ENCODE results near the gene ADM2.

The ADM2 gene

DNA sequence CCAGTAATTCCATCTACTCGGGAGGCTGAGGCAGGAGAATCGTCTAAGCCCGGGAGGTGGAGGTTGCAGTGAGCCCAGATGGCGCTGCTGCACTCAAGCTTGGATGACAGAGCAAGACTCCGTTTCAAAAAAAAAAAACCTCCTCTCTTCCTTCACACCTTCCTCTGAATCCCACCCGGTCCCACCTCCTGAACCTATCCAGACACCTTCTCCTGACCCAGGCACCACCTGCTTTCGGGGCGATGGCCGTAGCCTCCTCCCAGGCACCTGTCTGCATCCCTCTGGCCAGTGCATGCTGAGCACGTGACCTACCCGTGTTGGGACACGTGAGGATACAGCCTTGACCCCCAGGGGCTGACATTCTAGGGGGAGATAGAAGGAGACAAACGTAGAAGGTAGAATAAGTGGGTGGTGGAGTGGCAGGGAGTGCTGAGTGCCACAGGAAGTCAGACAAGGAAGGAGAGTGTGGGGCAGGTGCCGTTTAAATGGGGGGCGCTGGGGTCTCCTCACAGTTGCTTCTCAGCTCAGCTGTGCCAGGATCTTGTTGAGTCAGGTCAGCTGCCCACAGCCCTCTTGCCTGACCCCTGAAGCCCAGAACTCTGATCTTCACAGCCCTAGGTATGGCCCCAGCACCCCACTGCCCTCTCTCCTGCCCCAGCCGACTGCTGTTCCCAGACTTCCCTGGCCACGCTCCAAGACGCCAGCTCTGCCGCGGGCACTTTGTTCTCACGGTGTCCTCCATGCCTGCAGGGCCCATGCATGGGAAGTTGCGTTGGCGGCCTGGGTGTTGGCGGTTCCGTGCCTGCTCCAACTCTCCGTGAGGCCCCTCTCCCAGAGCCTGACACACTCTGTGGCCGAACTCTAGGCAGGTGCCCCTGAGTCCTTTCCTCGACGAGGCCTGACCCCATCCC, 4.1 kb downstream of the ADM2 start:
- DNase-seq (ENCODE audit: low read depth), result no peak

DNA sequence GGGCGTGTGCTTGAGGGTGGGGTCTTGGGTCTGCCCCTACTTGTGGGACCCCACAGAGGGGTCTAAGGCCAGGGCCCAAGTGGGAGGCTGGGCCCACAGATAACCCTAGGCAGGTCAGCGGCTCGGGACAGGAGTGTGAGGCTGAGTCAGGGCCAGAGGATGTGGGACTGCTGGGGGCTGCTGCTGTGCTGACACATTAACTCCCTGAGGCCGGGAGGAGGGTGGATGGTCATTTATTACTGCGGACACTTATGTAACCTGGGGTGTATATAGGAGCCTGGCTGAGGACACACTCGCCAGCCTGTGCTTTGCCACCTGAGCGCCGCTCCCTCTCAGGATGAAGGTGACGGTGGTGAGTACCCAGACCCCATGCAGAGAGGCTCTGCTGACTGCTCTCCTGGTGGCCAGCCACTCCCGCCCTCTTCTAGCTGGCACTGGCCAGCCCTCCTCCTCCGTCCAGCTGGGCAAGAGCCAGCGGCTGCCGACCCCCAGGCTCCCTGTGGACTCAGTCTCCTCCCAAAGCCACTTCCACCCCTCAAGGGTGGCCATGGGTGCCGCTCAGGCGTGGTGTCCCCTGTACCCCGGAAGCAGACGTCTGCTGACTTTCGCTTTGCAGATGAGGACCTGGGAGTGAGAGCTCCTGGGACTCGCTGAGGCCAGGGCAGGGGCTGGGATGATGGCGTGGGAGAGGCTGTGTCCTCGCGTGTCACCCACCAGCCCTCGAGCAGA, 5.4 kb downstream of the ADM2 start, which contains the start of gene MIOX:
MIOX (plus strand) TSS at position 299 of the 729 bp plus-strand sequence; CDS start at position 338, 39 bp downstream.
- no peak for DNase-seq (ENCODE audit: low read depth)

DNA sequence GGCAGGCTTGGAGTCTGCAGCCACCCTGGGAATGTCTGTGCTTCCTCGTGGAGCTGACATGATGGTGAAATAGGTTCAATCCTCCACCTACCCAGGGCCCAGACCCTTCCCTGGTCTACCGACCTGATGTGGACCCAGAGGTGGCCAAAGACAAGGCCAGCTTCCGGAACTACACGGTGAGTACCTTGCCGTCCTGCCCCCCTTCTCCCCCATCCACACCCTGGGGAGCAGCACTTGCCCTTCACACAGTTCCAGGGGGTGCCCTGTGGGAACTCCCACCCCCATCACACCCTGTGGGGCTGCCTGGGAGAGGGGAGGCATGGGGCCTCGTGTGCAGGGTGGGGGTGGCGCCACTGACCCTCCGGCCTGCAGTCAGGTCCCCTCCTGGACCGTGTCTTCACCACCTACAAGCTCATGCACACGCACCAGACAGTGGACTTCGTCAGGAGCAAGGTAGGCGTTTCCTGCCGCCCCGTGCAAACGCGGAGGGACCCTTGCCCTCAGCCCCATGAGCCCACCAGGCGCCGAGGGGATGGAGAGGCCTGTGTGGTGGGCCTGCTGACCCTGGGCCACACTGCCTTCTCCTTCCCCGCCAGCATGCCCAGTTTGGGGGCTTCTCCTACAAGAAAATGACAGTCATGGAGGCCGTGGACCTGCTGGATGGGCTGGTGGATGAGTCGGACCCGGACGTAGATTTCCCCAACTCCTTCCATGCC, 6.1 kb downstream of the ADM2 start:
- no peak for DNase-seq (ENCODE audit: low read depth)

DNA sequence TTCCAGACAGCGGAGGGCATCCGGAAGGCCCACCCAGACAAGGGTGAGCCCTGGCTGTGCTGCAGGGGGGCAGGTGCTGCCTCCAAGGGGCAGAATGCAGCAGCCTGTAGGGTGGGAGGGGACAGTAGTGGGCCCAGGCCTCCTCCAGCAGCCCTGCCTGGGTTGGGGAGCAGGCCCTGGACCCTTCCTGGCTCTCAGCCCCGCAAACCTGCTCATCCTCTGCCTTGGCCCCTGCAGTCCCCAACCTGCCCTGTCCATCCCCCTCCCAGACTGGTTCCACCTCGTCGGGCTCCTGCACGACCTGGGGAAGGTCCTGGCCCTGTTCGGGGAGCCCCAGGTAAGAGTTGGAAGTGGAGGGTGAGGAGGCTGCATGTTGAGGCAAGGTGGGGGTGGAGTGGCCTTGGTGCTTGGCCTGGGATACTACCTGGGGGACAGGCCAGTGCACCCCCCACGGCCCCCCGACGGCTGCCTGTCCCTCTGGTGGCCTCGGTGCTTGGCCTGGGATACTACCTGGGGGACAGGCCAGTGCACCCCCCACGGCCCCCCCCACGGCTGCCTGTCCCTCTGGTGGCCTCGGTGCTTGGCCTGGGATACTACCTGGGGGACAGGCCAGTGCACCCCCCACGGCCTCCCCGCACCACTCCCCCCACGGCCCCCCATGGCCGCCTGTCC, 6.8 kb downstream of the ADM2 start:
- DNase-seq (ENCODE audit: low read depth), result no peak

DNA sequence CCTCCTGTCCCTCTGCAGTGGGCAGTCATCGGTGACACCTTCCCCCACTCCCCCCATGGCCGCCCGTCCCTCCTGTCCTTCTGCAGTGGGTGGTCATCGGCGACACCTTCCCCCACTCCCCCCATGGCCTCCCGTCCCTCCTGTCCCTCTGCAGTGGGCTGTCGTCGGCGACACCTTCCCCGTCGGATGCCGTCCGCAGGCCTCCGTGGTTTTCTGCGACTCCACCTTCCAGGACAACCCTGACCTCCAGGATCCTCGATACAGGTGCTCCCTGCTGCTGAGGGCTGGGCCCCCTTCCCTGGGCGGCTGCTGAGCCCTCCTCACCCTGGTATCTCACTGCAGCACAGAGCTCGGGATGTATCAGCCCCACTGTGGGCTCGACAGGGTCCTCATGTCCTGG, 7.5 kb downstream of the ADM2 start:
- DNase-seq (ENCODE audit: low read depth), result no peak

DNA sequence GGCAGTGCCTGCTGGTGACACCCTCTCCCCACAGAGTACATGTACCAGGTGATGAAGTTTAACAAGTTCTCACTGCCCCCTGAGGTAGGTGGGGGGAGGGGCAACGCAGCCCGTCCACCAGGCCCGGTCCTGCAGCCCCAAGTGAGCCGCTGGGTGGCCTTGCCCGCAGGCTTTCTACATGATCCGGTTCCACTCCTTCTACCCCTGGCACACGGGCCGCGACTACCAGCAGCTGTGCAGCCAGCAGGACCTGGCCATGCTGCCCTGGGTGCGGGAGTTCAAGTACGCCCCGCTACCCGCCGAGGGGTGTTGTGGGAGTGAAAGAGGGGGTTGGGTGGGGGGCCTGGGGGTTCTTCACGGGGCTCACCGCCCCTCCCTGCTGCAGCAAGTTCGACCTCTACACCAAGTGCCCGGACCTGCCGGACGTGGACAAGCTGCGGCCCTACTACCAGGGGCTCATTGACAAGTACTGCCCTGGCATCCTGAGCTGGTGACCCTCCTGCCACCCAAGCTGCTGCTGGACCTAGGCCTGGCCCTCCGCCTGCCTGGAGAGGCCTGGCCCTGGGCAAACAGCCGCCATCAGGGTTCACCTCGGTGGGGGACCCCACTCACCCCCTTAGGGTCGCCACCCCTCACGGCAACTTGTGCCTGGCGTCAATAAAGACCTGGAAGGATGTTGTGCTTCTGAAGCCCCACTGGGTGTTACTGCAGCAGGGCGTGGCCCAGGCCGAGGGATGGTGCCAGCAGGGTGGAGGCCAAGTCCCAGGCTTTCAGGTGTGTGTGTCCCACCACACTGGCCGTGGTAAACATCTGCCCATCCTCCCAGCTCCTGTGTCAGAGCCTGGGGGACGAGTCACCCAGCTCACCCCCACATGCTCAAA, 8.3 kb downstream of the ADM2 start:
- no peak for DNase-seq (ENCODE audit: low read depth)

DNA sequence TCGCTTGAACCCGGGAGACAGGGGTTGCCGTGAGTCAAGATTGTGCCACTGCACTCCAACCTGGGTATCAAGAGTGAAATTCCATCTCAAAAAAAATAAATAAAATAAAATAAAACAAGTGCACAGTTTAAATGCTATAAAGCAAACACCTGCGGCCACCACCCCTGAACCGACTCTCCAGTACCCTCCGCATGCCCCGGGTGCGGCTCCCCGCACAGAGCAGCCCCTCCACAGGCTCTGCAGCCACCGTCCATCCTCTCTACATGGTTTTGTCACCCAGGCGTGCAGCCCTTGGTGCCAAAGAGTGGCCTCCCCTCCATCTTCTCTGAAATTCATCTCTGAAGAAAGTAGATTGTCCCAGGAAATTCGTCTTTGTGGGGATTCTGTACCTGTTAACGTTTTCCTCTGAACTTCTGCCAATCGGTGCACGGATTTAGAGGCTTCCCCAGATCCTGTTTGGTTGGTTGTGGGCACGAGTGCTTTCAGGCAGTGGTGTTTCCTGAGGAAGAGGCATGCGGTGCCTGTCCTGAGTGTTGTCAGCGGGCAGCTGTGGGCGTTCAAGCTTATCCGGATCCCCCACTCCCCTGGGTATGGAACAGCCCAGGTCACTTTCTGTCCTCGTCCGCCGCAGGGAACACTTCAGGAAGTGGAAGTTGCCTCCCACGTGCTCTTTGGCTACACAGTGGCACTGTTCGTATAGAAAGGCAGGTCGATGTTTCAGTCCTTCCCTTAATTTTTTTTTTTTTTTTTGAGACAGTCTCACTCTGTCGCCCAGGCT, 9.4 kb downstream of the ADM2 start:
- DNase-seq (ENCODE audit: low read depth), result no peak

DNA sequence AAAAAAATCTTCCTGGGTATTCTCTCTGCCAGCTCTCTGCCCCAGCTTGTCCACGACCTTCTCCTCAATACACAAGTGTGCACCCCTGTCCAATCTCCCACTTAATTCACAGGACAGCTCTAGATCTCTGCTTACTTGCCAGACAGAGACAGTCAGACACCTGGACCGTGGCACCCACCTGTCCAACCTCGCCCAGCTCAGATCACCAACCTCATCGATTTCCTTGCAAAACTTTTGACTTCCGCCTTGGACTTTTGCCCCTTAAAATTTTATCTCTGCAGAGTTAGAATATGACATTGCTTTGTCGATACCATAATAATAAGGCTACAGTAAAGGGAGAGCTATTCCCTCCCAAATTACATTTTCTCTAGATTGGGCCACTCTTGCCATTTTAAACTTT, 15.8 kb downstream of the ADM2 start:
- no peak for DNase-seq (ENCODE audit: low read depth)

DNA sequence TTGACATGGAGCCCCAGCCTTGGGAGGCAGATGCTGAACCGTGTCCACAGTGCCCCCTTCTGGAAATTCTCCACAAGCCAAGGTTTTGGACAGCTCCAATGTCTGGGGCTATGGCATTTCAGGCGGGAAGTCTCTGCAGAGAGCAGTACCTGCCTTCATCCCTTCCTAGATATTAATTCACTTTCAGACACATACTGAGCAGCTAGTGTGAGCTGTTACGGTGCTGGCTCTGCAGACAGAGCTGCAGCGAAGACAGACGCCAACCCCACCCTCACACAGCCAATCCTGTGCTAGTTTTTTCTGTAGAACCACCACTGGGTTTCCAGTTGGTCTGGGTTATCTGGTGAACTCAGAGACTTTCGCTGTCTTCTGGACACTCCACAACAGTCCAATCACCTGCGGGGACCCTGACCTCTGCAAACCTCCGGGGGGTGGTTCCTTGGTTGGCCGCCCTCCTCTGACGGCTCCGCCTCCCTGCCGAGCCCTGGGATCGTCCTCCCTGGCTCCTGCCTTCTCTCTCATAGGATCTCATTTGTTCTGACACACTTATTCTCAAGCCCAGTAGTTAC, 17.1 kb downstream of the ADM2 start:
- no peak for DNase-seq (ENCODE audit: low read depth)

DNA sequence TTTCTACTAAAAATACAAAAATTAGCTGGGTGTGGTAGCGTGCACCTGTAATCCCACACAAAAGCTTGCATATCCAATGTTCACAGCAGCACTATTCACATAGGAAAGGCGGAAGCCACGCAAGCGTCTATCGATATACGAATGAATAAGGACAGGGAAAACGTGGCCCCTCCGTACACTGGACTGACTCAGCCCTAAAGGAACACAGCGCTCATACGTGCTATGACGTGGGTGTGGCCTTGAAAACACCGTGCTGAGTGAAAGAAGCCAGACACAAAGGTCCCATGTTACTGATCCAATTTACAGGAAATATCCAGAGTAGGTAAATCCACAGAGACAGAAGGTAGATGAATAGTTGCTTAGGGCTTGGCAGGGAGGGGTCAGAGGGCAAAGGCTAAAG, 19.1 kb downstream of the ADM2 start:
- DNase-seq (ENCODE audit: low read depth), result no peak

DNA sequence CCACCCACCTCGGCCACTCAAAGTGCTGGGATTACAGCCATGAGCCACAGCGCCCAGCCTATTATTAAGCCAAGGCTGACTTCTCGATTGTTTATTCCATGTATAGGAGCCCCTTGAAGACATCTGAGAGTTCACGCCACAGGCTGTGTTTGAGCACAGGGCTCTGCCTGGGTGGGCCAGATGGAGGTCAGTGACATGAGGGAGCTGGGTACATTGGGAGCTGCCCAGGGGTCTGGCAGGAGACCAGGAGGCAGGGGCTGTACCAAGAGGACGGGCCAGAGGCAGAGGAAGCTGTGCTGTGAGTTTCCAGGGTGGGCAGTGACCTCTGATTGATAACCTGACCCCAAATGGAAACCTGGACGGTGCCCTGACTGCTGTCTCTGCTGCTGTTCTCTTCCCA, 20.8 kb downstream of the ADM2 start:
- no peak for DNase-seq (ENCODE audit: low read depth)

DNA sequence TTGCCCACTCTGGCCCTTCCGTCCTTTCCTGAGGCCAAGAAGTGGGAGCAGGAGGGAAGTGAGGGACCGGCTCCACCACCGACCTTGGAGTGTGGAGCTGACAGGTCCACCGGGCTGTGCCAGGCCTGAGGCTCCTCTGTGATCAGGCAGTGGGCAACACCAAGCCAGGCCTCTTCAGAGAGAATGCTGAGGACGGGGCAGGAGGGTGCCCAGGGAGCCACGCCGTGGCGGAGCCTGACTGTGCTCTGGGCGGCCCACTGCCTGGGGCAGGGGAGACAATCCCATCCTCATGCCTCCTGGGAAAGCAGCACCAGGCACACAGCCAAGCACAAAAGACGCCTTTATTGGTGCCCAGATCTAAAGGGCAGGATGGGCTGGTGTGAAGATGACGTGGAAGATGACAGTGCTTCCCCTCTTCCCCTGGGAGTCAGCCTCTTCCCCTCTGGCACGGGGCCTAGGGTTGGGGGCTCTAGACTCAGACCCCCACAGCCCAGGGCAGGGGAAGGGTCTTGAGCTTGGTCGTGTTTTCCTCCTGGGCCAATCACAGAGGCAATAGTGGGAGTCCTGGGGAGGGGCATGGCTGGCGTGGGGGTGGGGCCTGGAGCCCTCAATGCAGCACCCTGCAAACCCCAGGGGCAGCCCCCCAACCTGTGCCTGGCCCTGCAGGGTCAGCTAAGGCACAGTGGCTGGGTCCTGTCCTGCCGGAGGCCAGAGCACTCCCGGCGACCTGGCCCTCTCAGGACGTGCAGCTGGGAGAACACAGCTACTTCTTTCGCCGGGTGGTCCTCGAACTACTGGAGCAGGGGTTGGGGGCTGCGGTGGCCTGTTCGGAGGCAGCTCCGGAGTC, 21.5 kb downstream of the ADM2 start:
- DNase-seq (ENCODE audit: low read depth), result no peak

DNA sequence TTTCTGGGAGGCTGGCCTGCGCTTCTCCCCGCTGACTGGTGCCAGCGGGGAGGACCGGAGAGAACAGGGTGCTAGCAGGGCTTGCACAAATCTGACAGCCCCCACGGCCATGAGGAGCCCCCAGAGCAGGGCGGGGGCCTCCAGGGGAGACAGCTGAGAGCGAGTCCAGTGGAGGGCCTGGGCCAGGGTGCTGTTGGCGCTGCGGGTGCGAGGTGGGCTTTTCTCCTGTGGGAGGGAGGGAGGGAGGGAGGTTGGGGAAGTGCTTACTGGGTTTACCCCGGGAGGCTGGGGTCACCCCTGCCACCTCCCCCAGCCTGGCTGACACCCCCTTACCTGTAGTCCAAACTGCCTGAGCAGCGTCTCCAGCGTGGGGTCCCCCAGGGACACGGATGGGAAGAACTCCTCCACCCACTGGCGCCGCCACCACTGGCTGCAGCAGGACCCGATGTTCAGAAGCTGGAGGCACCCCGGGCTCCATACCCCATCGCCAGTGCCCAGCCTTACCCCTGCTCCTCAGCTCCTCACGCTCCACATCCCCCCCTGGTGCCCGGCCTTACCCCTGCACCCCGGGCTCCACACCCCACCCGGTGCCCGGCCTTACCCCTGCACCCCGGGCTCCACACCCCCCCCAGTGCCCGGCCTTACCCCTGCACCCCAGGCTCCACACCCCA, 22.3 kb downstream of the ADM2 start:
- DNase-seq (ENCODE audit: low read depth), result no peak

DNA sequence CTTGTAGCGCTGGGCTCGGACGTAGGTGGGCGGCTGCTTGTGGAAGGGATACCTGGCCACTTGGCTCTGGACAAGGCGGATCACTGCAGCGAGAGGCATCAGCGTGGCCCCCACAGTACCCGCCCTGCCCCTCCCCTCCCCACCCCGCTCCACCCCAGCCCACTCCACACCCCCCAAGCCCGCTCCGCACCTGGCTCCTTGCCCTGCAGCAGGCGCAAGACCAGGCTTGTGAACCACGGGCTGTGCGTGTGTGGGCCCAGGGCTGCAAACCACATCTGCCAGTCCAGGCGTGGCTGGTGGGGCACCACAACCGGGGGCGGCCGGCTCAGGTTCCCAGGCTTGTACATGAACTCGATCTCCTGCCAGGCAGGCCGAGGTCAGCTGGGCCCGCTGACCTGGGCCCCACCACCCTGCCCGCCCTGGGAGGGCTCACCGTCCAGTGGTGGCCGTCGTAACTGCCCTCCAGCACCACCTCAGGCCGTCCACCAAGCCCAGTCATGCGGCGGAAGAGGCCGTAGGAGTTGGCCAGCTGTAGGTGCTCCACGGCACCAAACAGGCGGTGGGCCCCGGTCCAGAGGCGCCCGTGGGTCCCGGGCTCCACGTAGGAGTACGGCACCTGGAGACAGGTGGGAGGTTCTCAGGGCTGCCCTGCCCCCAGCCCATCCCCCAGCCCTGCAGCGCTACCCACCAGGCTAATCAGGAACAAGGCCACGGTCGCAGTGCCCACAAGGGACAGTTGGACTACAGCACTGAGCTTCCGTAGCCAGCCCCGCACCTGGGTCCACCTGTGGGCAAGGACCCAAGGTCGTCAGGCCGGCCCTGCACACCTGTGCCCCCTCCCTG, 23.2 kb downstream of the ADM2 start:
- DNase-seq (ENCODE audit: low read depth), result no peak

DNA sequence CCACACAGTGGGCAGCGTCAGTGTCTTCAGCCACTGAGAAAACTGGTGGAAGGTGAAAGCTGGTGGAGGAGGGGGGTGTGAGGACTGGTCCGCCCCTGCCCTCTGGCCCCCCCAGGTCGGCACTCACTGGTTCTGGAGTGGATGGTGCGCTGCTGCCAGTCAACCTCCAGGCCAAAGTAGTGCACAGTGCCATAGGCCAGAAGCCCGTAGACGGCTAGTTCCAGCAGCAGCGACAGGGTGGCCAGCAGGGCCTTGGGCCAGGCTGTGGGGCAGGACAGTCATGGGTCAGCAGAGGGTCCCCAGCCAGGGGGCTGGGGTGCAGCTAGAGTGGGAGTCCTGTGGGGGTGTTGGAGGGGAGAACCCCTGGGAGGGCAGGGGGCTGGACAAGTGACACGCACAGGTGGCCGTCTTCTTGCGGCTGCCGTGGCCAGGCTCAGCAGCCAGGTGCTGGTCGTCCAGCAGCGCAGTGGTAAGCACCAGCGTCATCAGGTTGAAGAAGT, 24.0 kb downstream of the ADM2 start:
- no peak for DNase-seq (ENCODE audit: low read depth)

DNA sequence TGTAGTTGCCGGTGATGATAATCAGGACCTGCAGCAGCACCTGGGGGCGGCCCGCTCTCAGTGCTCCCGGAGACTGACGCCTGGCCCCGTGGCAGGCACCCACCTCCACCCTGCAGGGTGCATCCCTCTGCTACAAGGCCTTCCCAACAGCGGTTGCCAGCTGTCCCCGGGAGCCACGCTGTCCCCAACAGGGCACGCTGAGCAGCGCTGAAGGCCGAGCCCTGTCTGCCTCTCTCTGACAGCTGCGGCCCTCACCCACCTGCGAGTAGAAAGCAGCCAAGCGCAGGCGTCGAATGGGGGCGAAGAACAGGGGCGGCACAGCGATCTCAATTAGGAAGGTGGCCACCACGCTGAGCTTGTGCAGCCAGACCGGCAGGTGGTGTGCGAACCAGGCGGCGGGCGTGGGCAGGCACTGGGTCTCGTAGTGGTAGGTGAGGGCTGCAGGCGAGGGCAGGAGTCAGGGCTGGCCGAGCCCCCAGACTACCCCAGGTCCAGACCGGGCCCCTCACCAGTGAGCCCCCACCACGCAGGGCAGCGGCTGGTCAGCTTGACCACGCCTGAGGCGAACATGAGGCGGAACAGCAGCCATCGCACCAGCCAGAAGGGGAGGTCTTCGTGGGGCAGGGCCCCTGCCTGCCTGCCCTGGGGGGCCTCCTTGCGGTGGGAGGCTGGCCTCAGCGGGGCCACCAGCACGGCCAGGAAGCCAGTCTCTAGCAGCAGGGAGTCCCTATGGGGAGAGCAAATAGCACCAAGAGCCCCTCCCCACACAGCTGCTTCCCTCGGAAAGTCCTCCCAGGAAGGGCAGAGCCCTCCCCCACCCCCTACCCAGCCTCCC, 24.6 kb downstream of the ADM2 start:
- no peak for DNase-seq (ENCODE audit: low read depth)
